H9 (cell line): ENCODE results near the gene DLAT. TPM values are rescaled to one million over a fixed set of nuclear protein-coding genes. Genes with fewer than 3 reads are reported as not detected.

Source experiments
- DNase-seq: peaks from one replicate; pipeline ENCODE4 v3.0.0-alpha.2; 2017
- H2AFZ ChIP-seq: one replicate; pipeline ENCODE4 v1.6.1; 2013; ENCODE audit warnings: mild to moderate bottlenecking, low read length, control low read depth, moderate library complexity
- H2AK5ac ChIP-seq: 2 replicates; pipeline ENCODE4 v1.6.1; 2013; ENCODE audit warnings: low read length, control low read depth, mixed read lengths; ENCODE audit not compliant: insufficient read length
- H2BK120ac ChIP-seq: one replicate; pipeline ENCODE4 v1.6.1; 2013; ENCODE audit warnings: low read depth, mild to moderate bottlenecking, low read length, control low read depth, inconsistent platforms; ENCODE audit not compliant: poor library complexity, severe bottlenecking
- H2BK12ac ChIP-seq: 2 replicates; pipeline ENCODE4 v1.6.1; 2013; ENCODE audit warnings: low read length, control low read depth, mixed read lengths, low read depth; ENCODE audit not compliant: insufficient read length
- H2BK15ac ChIP-seq: 2 replicates; pipeline ENCODE4 v1.6.1; 2013; ENCODE audit warnings: low read depth, low read length, control low read depth
- H2BK20ac ChIP-seq: one replicate; pipeline ENCODE4 v1.6.1; 2013; ENCODE audit warnings: low read depth, mild to moderate bottlenecking, low read length, control low read depth, inconsistent platforms; ENCODE audit not compliant: poor library complexity, severe bottlenecking
- H2BK5ac ChIP-seq: 2 replicates; pipeline ENCODE4 v1.6.1; 2013; ENCODE audit warnings: low read length, control low read depth, mixed read lengths; ENCODE audit not compliant: insufficient read length
- H3K14ac ChIP-seq: 2 replicates; pipeline ENCODE4 v1.6.1; 2013; ENCODE audit warnings: low read length, control low read depth; ENCODE audit not compliant: insufficient read depth
- H3K18ac ChIP-seq: 2 replicates; pipeline ENCODE4 v1.6.1; 2013; ENCODE audit warnings: low read depth, mild to moderate bottlenecking, mixed read lengths, low read length, control low read depth; ENCODE audit not compliant: insufficient read length
- H3K23ac ChIP-seq: 2 replicates; pipeline ENCODE4 v1.6.1; 2013; ENCODE audit warnings: low read length, control low read depth, mixed read lengths, low read depth; ENCODE audit not compliant: insufficient read length
- H3K23me2 ChIP-seq: 2 replicates; pipeline ENCODE4 v1.6.1; 2013; ENCODE audit warnings: low read depth, mild to moderate bottlenecking, mixed read lengths, low read length, control low read depth; ENCODE audit not compliant: insufficient read length, poor library complexity, severe bottlenecking
- H3K27ac ChIP-seq: 2 replicates; pipeline ENCODE4 v1.5.1; 2013; ENCODE audit warnings: low read length, control low read depth, mixed read lengths, low read depth; ENCODE audit not compliant: insufficient read length
- H3K27me3 ChIP-seq: 2 replicates; pipeline ENCODE4 v1.6.1; 2013; ENCODE audit warnings: low read length, control low read depth, inconsistent platforms; ENCODE audit not compliant: insufficient read depth
- H3K4ac ChIP-seq: 2 replicates; pipeline ENCODE4 v1.6.1; 2013; ENCODE audit warnings: low read depth, mild to moderate bottlenecking, control low read depth, inconsistent platforms, low read length, moderate library complexity
- H3K4me1 ChIP-seq: 2 replicates; pipeline ENCODE4 v1.6.1; 2013; ENCODE audit warnings: low read length, control low read depth, inconsistent platforms; ENCODE audit not compliant: insufficient read depth
- H3K4me2 ChIP-seq: 2 replicates; pipeline ENCODE4 v1.6.1; 2013; ENCODE audit warnings: low read length, control low read depth, mixed read lengths; ENCODE audit not compliant: insufficient read length, insufficient read depth
- H3K56ac ChIP-seq: 2 replicates; pipeline ENCODE4 v1.6.1; 2013; ENCODE audit warnings: low read depth, mild to moderate bottlenecking, mixed read lengths, low read length, control low read depth; ENCODE audit not compliant: insufficient read length
- H3K79me1 ChIP-seq: 2 replicates; pipeline ENCODE4 v1.6.1; 2013; ENCODE audit warnings: low read depth, mild to moderate bottlenecking, moderate library complexity, low read length, control low read depth, inconsistent platforms; ENCODE audit not compliant: insufficient read depth, poor library complexity, severe bottlenecking
- H3K79me2 ChIP-seq: 2 replicates; pipeline ENCODE4 v1.6.1; 2013; ENCODE audit warnings: low read length, control low read depth, inconsistent platforms; ENCODE audit not compliant: insufficient read depth
- H3K9ac ChIP-seq: 2 replicates; pipeline ENCODE4 v1.6.1; 2013; ENCODE audit warnings: low read length, control low read depth, mixed read lengths; ENCODE audit not compliant: insufficient read length; ENCODE audit errors: extremely low read depth
- H3K9me3 ChIP-seq: one replicate; pipeline ENCODE4 v1.6.1; 2013; ENCODE audit warnings: low read depth, low read length, inconsistent platforms; ENCODE audit not compliant: control insufficient read depth
- H3T11ph ChIP-seq: one replicate; pipeline ENCODE4 v1.6.1; 2013; ENCODE audit warnings: mild to moderate bottlenecking, low read length, control low read depth, inconsistent platforms
- H4K20me1 ChIP-seq: one replicate; pipeline ENCODE4 v1.6.1; 2013; ENCODE audit not compliant: control insufficient read depth, insufficient read length, insufficient read depth
- H4K5ac ChIP-seq: 2 replicates; pipeline ENCODE4 v1.6.1; 2013; ENCODE audit warnings: low read depth, mild to moderate bottlenecking, mixed read lengths, low read length, control low read depth; ENCODE audit not compliant: insufficient read length
- H4K8ac ChIP-seq: replicated peaks from 2 replicates; pipeline ENCODE4 v1.6.1; 2013; ENCODE audit warnings: low read length, control low read depth, mixed read lengths, low read depth; ENCODE audit not compliant: insufficient read length
- H4K91ac ChIP-seq: 2 replicates; pipeline ENCODE4 v1.6.1; 2013; ENCODE audit warnings: low read depth, mild to moderate bottlenecking, moderate library complexity, mixed read lengths, low read length, control low read depth; ENCODE audit not compliant: insufficient read length
- H3K27ac Mint-ChIP-seq, 3 experiments: 2 replicates in 2 of 3; 3 replicates in 1 of 3; pipeline ENCODE4 v1.8.0; 2020 to 2021; ENCODE audit warnings: mixed read lengths in 3 of 3, mild to moderate bottlenecking in 1 of 3, moderate library complexity in 1 of 3
- H3K27me3 Mint-ChIP-seq: 2 replicates; pipeline ENCODE4 v1.8.0; 2021; ENCODE audit warnings: low read depth, mild to moderate bottlenecking, moderate library complexity, mixed read lengths
- H3K36me3 Mint-ChIP-seq, 3 experiments: 2 replicates in 2 of 3; 3 replicates in 1 of 3; pipeline ENCODE4 v1.8.0; 2020 to 2021; ENCODE audit warnings: low read depth in 3 of 3, mixed read lengths in 3 of 3; ENCODE audit not compliant: insufficient read depth in 1 of 3
- H3K4me1 Mint-ChIP-seq, 2 experiments: 2 replicates each; pipeline ENCODE4 v1.8.0; 2020; ENCODE audit warnings: mixed read lengths in 2 of 2
- H3K4me3 Mint-ChIP-seq, 2 experiments: 2 replicates in 1 of 2; 3 replicates in 1 of 2; pipeline ENCODE4 v1.8.0; 2020 to 2021; ENCODE audit warnings: mild to moderate bottlenecking in 2 of 2, mixed read lengths in 2 of 2, moderate library complexity in 1 of 2
- H3K9me3 Mint-ChIP-seq, 2 experiments: 2 replicates in 1 of 2; 3 replicates in 1 of 2; pipeline ENCODE4 v1.8.0; 2020; ENCODE audit warnings: mild to moderate bottlenecking in 2 of 2, mixed read lengths in 2 of 2, moderate library complexity in 1 of 2
- CTCF ChIP-seq: fragments of 200-600 bp; sonication (generic); conservative IDR thresholded peaks from 3 replicates; pipeline ENCODE4 v1.8.0; 2021; ENCODE audit warnings: antibody characterized with exemption, mild to moderate bottlenecking
- WGBS: extraction: QIAGEN DNeasy Blood & Tissue Kit; methylation state at CpG from one replicate; pipeline ENCODE4 v1.1.7; 2013; ENCODE audit warnings: missing lambda C conversion rate, low lambda C conversion rate, mixed read lengths; ENCODE audit not compliant: insufficient read length; ENCODE audit errors: extremely low coverage; 5-methylcytosine and 5-hydroxymethylcytosine counted together
- total RNA-seq: library from RNA; stranded (reverse); gene quantifications from 2 replicates; pipeline ENCODE4 v1.2.1, GENCODE V29; 2021

Gene DLAT
- total RNA-seq, 1 experiment from 2014 or later = 58.4 TPM

GRCh38 chr11:112002491-112003216, 22.6 kb upstream of the DLAT start:
- Histone ChIP-seq H2BK5ac (no peak overlapping the region), H3K9me3 (no peaks in the 10 kb centered on the region), H2BK20ac (no peak overlapping the region), H3K4me2 (no peak overlapping the region), H3K4ac (no peak overlapping the region), H3K27me3 (no peaks in the 10 kb centered on the region), H3K4me1 (no peaks in the 10 kb centered on the region), H2AFZ (no peak overlapping the region), H4K8ac (no peak overlapping the region), H4K5ac (no peak overlapping the region), H3T11ph (no peak overlapping the region), H3K79me2 (no peaks in the 10 kb centered on the region), H2BK15ac (no peak overlapping the region), H2BK12ac (no peak overlapping the region), H3K14ac (no peak overlapping the region), H3K79me1 (no peaks in the 10 kb centered on the region), H4K91ac (no peak overlapping the region), H2AK5ac (no peak overlapping the region), H2BK120ac (no peak overlapping the region), H3K9ac (no peak overlapping the region), H3K56ac (no peak overlapping the region), H4K20me1 (no peaks in the 10 kb centered on the region), H3K18ac (no peak overlapping the region), H3K27ac (no peak overlapping the region), H3K23ac (no peak overlapping the region), H3K23me2 (no peaks in the 10 kb centered on the region)
- TF ChIP-seq CTCF = no peak
- WGBS = no CpG with 5 or more reads among the region's 6 CpGs
- Mint-ChIP-seq H3K27ac (peak overlapping the region in 1 of 3 experiments; percentile 48; a peak in 2 of 7 replicates), H3K4me1 (peaks cover 4 to 5% of the 10 kb centered on the region in 2 experiments), H3K27me3 (peaks cover 10% of the 10 kb centered on the region; the same call in 1 of the 2 replicates), H3K4me3 (no peak overlapping the region), H3K36me3 (peaks cover 11 to 64% (median 55%) of the 10 kb centered on the region in 3 experiments), H3K9me3 (peaks cover 17 to 28% of the 10 kb centered on the region in 2 experiments)
- DNase-seq = no peak
